HepG2 (cell line): ENCODE measurements around the gene XPO1. TPM values are rescaled to one million over a fixed set of nuclear protein-coding genes. Genes with fewer than 3 reads are reported as not detected.

Experiments used
- HNRNPL ChIP-seq: fragments of 200-400 bp; formaldehyde crosslinking; IDR thresholded peaks from 2 replicates; pipeline ENCODE4 v1.6.1; 2017; ENCODE audit warnings: mild to moderate bottlenecking, low read depth, low read length
- NBN ChIP-seq: fragments of 450-650 bp; conservative IDR thresholded peaks from 2 replicates; pipeline ENCODE4 v1.6.1; 2017
- ZFP82 ChIP-seq: sonication (generic); formaldehyde crosslinking; IDR thresholded peaks from 2 replicates; pipeline ENCODE4 v1.5.1; 2020; ENCODE audit warnings: mild to moderate bottlenecking, missing genetic modification reagents, borderline replicate concordance
- ZNF329 ChIP-seq: sonication (generic); formaldehyde crosslinking; IDR thresholded peaks from 2 replicates; pipeline ENCODE4 v1.9.0; 2021; ENCODE audit warnings: low read depth, mild to moderate bottlenecking, missing genetic modification reagents
- ZNF567 ChIP-seq: sonication (generic); formaldehyde crosslinking; IDR thresholded peaks from 2 replicates; pipeline ENCODE4 v1.8.1; 2023; ENCODE audit warnings: mild to moderate bottlenecking, missing genetic modification reagents, borderline replicate concordance
- ZNF761 ChIP-seq: sonication (generic); formaldehyde crosslinking; conservative IDR thresholded peaks from 2 replicates; pipeline ENCODE4 v1.4.0; 2020; ENCODE audit warnings: mild to moderate bottlenecking, missing genetic modification reagents
- polyA plus RNA-seq, 8 experiments: library from polyadenylated mRNA; depleted of rRNA in 3 of 8; stranded (reverse) in 7 of 8; unstranded in 1 of 8; fragments of >200 nt; fragmentation: Illumina TruSeq in 4 of 8; extraction: Trizol in 4 of 8; gene quantifications; 2 replicates each; pipeline versions ENCODE4 v1.2.1 to v1.2.3, GENCODE V29; 2011 to 2016; ENCODE audit warnings: low read depth in 4 of 8, missing spikeins in 1 of 8, mixed read lengths in 1 of 8; ENCODE audit not compliant: insufficient read depth in 1 of 8
- total RNA-seq, 5 experiments: library from RNA; depleted of rRNA; stranded (reverse); fragments of >200 nt; fragmentation: Illumina TruSeq; extraction: Trizol; gene quantifications; 2 replicates each; pipeline ENCODE4 v1.2.3, GENCODE V29; 2016; ENCODE audit warnings: low read depth in 1 of 5
- TF ChIP-seq, protein P1 (sequence below), 2 experiments: fragments of 450-650 bp in 1 of 2; sonication (generic) in 1 of 2; formaldehyde crosslinking in 1 of 2; IDR thresholded peaks; 2 replicates each; pipeline versions ENCODE4 v1.6.1 to v1.8.0; 2016 to 2022; ENCODE audit warnings: antibody characterized with exemption in 1 of 2, mild to moderate bottlenecking in 1 of 2, missing genetic modification reagents in 1 of 2
- TF ChIP-seq, protein P2 (sequence below): sonication (generic); formaldehyde crosslinking; IDR thresholded peaks from 2 replicates; pipeline ENCODE4 v1.5.0; 2020; ENCODE audit warnings: missing genetic modification reagents, mild to moderate bottlenecking, borderline replicate concordance
- TF ChIP-seq, protein P3 (sequence below): IDR thresholded peaks from 2 replicates; pipeline ENCODE4 v1.6.1; 2012; ENCODE audit warnings: low read length, improper control_type of control experiment
- TF ChIP-seq, protein P4 (sequence below): sonication (generic); formaldehyde crosslinking; IDR thresholded peaks from 2 replicates; pipeline ENCODE4 v1.8.0; 2022; ENCODE audit warnings: missing genetic modification reagents, low read depth, mild to moderate bottlenecking, borderline replicate concordance
- TF ChIP-seq, protein P5 (sequence below): sonication (generic); formaldehyde crosslinking; IDR thresholded peaks from 2 replicates; pipeline ENCODE4 v1.5.0; 2020; ENCODE audit warnings: missing genetic modification reagents, mild to moderate bottlenecking, borderline replicate concordance

XPO1 gene
- total and polyA plus RNA-seq, 2 of the 13 experiments (the other 11 are each of a cell fraction or from before 2014, with no cell fraction given) = 67.4 to 212 TPM

DNA sequence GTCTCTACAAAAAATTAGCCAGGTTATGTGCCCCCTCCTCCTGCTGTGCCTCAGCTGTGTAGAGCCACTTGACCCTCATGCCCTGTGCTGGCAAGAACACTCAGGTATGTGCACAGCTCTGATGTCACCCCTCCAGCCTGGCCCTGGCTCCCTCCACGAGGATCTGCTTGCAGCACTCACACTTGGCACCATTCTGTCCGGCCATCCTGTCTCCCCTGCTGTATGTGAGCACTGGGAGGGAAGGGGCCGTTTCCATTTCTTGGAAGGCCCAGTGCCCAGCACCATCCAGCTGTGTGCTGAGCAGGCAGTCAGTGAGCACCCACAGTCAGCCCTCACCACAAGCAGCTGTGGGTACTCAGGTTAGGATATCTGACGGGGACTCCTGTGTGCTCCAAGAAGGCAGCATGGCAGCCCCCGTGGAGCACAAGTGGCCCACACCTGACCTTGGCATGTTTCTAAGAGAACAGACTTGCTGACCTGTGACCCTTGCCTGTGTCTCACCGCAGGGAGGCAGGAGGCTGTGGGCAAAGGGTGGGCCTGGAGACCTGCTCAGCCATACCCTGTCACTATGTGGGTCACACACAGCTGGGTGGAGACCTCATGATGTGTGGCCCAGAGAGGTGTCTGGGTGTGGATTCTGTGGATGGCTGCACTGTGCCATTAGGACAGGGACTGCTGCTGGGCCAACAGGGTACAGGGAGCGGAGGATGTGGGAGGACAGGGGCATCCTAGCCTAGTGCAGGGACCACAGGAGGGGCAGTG is 98.7 kb downstream of the XPO1 start (continued):
- TF ChIP-seq, protein P1, sequence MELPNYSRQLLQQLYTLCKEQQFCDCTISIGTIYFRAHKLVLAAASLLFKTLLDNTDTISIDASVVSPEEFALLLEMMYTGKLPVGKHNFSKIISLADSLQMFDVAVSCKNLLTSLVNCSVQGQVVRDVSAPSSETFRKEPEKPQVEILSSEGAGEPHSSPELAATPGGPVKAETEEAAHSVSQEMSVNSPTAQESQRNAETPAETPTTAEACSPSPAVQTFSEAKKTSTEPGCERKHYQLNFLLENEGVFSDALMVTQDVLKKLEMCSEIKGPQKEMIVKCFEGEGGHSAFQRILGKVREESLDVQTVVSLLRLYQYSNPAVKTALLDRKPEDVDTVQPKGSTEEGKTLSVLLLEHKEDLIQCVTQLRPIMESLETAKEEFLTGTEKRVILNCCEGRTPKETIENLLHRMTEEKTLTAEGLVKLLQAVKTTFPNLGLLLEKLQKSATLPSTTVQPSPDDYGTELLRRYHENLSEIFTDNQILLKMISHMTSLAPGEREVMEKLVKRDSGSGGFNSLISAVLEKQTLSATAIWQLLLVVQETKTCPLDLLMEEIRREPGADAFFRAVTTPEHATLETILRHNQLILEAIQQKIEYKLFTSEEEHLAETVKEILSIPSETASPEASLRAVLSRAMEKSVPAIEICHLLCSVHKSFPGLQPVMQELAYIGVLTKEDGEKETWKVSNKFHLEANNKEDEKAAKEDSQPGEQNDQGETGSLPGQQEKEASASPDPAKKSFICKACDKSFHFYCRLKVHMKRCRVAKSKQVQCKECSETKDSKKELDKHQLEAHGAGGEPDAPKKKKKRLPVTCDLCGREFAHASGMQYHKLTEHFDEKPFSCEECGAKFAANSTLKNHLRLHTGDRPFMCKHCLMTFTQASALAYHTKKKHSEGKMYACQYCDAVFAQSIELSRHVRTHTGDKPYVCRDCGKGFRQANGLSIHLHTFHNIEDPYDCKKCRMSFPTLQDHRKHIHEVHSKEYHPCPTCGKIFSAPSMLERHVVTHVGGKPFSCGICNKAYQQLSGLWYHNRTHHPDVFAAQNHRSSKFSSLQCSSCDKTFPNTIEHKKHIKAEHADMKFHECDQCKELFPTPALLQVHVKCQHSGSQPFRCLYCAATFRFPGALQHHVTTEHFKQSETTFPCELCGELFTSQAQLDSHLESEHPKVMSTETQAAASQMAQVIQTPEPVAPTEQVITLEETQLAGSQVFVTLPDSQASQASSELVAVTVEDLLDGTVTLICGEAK (IDR thresholded peaks at IDR 0.05) = no peak
- TF ChIP-seq, protein P1 (CRISPR knock-in tag; IDR thresholded peaks at IDR 0.05) = no peak
- 0 out of 2 replicates have a peak, but pooled peaks have one; percentile 41 for TF ChIP-seq HNRNPL
- TF ChIP-seq NBN = no peak
- no peak for TF ChIP-seq ZNF761 (CRISPR knock-in tag)
- TF ChIP-seq ZFP82 (CRISPR knock-in tag) = no peak
- no peak for TF ChIP-seq ZNF567
- TF ChIP-seq, protein P2, sequence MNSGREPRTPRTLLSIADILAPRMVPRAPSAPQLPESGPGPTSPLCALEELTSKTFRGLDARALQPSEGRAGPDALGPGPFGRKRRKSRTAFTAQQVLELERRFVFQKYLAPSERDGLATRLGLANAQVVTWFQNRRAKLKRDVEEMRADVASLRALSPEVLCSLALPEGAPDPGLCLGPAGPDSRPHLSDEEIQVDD (CRISPR knock-in tag) = 0 out of 2 replicates have a peak, but pooled peaks have one; percentile 10
- TF ChIP-seq, protein P3, sequence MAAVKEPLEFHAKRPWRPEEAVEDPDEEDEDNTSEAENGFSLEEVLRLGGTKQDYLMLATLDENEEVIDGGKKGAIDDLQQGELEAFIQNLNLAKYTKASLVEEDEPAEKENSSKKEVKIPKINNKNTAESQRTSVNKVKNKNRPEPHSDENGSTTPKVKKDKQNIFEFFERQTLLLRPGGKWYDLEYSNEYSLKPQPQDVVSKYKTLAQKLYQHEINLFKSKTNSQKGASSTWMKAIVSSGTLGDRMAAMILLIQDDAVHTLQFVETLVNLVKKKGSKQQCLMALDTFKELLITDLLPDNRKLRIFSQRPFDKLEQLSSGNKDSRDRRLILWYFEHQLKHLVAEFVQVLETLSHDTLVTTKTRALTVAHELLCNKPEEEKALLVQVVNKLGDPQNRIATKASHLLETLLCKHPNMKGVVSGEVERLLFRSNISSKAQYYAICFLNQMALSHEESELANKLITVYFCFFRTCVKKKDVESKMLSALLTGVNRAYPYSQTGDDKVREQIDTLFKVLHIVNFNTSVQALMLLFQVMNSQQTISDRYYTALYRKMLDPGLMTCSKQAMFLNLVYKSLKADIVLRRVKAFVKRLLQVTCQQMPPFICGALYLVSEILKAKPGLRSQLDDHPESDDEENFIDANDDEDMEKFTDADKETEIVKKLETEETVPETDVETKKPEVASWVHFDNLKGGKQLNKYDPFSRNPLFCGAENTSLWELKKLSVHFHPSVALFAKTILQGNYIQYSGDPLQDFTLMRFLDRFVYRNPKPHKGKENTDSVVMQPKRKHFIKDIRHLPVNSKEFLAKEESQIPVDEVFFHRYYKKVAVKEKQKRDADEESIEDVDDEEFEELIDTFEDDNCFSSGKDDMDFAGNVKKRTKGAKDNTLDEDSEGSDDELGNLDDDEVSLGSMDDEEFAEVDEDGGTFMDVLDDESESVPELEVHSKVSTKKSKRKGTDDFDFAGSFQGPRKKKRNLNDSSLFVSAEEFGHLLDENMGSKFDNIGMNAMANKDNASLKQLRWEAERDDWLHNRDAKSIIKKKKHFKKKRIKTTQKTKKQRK = no peak
- TF ChIP-seq, protein P4, sequence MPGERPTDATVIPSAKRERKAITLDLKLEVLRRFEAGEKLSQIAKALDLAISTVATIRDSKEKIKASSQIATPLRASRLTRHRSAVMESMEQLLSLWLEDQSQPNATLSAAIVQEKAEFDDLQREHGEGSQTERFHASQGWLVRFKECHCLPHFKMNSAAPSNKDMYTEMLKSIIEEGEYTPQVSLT = no peak
- TF ChIP-seq ZNF329 (CRISPR knock-in tag) = no peak
- TF ChIP-seq, protein P5, sequence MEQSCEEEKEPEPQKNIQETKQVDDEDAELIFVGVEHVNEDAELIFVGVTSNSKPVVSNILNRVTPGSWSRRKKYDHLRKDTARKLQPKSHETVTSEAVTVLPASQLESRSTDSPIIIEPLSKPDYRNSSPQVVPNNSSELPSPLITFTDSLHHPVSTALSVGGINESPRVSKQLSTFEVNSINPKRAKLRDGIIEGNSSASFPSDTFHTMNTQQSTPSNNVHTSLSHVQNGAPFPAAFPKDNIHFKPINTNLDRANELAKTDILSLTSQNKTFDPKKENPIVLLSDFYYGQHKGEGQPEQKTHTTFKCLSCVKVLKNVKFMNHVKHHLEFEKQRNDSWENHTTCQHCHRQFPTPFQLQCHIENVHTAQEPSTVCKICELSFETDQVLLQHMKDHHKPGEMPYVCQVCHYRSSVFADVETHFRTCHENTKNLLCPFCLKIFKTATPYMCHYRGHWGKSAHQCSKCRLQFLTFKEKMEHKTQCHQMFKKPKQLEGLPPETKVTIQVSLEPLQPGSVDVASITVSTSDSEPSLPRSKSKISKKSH = no peak
